Ureter (tissue), 1 donor: ENCODE measurements around the gene AUH. TPM values are rescaled to one million over a fixed set of nuclear protein-coding genes. Genes with fewer than 3 reads are reported as not detected.

Experiments used
- DNase-seq: peaks from one replicate; pipeline ENCODE4 v3.0.0-alpha.2; 2020; ENCODE audit warnings: low spot score
- total RNA-seq: library from RNA; stranded (reverse); gene quantifications from one replicate; pipeline ENCODE4 v1.2.4, GENCODE V29; 2023
- donor health status: DM: yes; HTN: yes; CAD: no.

AUH gene
- total RNA-seq, 1 donor from 2014 or later = 24.6 TPM

DNA sequence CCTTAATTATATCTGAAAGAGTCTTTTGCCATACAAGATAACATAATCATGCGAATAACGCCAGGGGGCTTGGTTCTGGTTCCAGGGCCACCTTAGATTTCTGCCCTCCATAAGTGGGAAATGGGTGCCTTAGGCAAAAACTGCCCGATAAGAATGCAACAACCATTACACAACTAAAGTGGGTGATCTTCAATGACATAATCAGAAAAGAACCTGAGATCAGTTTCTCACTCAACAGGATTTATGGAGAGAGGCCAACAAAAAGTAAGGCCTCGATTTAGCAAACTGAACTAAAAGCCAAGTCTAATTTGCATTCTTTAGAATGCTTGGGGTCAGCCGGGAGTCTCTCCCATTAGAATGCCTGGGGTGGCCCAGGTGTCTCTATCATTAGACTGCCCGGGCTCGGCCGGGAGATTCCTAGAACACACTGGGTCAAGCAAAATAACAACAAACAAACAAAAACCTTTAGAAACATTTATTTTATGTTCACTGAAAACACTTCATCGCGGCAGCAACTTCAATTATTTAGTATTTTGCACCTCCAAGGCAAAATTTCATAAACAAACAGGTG, 194.8 kb downstream of the AUH start:
- DNase-seq = no peak

GRCh38 chr9:91164724-91165520, 196.8 kb downstream of the AUH start:
- DNase-seq = peak; percentile 86

Other genes starting within 250 kb of the AUH start
- 39.6 TPM for gene NFIL3, start 61.9 kb upstream of the AUH start, total RNA-seq